Measurements from ENCODE around the gene GYS2.

The GYS2 gene

GRCh38 chr12:21501258-21502163 is 103.1 kb downstream of the GYS2 start, which contains the start of the genes GOLT1B and RECQL:
GOLT1B (plus strand) TSS chr12:21501789; CDS start chr12:21501924, 135 bp downstream.
RECQL (minus strand) TSS chr12:21501635; CDS start chr12:21499570, 2,065 bp downstream.
- DNase-seq: peak; percentile 96

DNA sequence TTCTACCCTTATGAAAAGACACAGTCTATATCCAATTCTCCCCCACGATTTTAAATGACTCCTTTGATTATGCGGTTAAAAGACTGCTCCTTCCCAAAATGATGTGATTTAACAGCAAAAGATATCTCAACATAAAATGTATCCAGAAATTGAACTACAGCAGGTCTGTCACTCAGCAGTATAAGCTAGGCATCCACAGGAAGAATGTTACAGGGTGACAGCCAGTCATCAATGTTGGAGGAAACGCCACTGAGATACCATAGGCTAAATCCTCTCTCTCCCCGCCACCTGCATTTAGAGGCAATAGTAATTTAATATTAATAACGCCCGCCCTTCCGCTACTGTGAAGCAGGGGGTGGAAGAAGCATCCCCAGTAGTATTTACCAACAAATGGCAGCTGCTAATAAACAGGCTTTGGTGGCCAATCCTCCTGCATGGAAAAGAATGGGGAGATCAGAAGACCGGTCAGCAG is 103.8 kb downstream of the GYS2 start:
- DNase-seq: peak; percentile 23

DNA sequence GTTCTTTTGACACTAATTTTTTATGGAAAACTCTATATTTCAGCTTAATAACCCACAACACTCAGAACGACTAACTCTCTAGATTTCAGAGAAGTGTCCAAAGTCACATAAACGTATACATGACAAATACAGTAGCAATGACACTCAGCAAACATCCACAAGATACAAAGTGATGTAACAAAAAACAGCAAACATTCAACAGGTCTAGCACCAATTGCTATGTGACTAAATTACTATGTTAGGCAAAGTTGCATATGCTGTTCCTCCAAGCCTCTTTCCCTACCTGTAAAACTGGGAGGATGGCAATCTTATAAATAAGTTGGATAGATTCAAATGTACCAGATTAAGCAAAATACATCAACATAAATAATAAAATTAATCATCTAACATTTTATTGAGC is 104.9 kb downstream of the GYS2 start:
- no peak for DNase-seq
